ENCODE results near the gene TRAF6.
"Not testable (repeated sequence)": the region's sequence is repeated elsewhere in the genome, so short reads cannot be mapped to it uniquely, and the experiment has no call there.

Gene TRAF6

GRCh38 chr11:36509694-36510593, at the start of gene TRAF6:
TSS of gene TRAF6 (minus strand) at chr11:36510272. CDS start at chr11:36501515, 8,757 bp downstream.
- peak; percentile 84 for TF ChIP-seq CTCF (IDR thresholded peaks at IDR 0.05; ENCODE audit: low read depth, low read length, missing control alignments)
- H3K4me3 ChIP-seq (ENCODE audit: low read depth, low read length) = peak within 1 kb of the TSS; percentile 94
- DNase-seq (ENCODE audit: low read depth) = peak; percentile 46

- no peak for TF ChIP-seq CTCF (IDR thresholded peaks at IDR 0.05; ENCODE audit: low read depth, low read length, missing control alignments)
- no peak overlapping the region for H3K4me3 ChIP-seq (ENCODE audit: low read depth, low read length)
- no peak for DNase-seq (ENCODE audit: low read depth)
Observed at GRCh38 chr11:36558571-36559413, 48.7 kb upstream of the TRAF6 start.

GRCh38 chr11:36557991-36558390, 47.9 kb upstream of the TRAF6 start:
- DNase-seq (ENCODE audit: low read depth) = no peak
- no peak for TF ChIP-seq CTCF (IDR thresholded peaks at IDR 0.05; ENCODE audit: low read depth, low read length, missing control alignments)
- no peak overlapping the region for H3K4me3 ChIP-seq (ENCODE audit: low read depth, low read length)

- H3K4me3 ChIP-seq (ENCODE audit: low read depth, low read length); DNase-seq (ENCODE audit: low read depth): not testable (repeated sequence)
Observed at GRCh38 chr11:36557390-36557789, 47.3 kb upstream of the TRAF6 start.

GRCh38 chr11:36550385-36551115, 40.5 kb upstream of the TRAF6 start:
- TF ChIP-seq CTCF (IDR thresholded peaks at IDR 0.05; ENCODE audit: low read depth, low read length, missing control alignments) = no peak
- H3K4me3 ChIP-seq (ENCODE audit: low read depth, low read length) = no peak overlapping the region
- no peak for DNase-seq (ENCODE audit: low read depth)

GRCh38 chr11:36540998-36541397, 30.9 kb upstream of the TRAF6 start:
- TF ChIP-seq CTCF (IDR thresholded peaks at IDR 0.05; ENCODE audit: low read depth, low read length, missing control alignments) = peak; percentile 47
- DNase-seq (ENCODE audit: low read depth) = peak; percentile 46
- H3K4me3 ChIP-seq (ENCODE audit: low read depth, low read length) = no peak overlapping the region
